Stimulated activated CD4-positive, alpha-beta T cell treated with anti-CD3 and anti-CD28 coated beads, Interleukin-1b, Interleukin-23, amount 100 ng/mL, for 1 hour (primary cell): Measurements from ENCODE around the gene PHKB.

Experiments used
- DNase-seq, 2 donors: peaks; one replicate each; pipeline ENCODE4 v3.0.0-alpha.2; 2020; ENCODE audit warnings: low read depth in 2 of 2

The PHKB gene

GRCh38 chr16:47624563-47624962, 163.4 kb downstream of the PHKB start:
- no peak for DNase-seq

- no peak for DNase-seq
Observed at GRCh38 chr16:47625115-47625567, 164.0 kb downstream of the PHKB start.

GRCh38 chr16:47626246-47626645, 165.1 kb downstream of the PHKB start:
- no peak for DNase-seq

GRCh38 chr16:47627085-47627639, 166.0 kb downstream of the PHKB start:
- DNase-seq, result no peak

- no peak for DNase-seq
Observed at GRCh38 chr16:47627721-47628120, 166.6 kb downstream of the PHKB start.

- no peak for DNase-seq
Observed at GRCh38 chr16:47631131-47631530, 170.0 kb downstream of the PHKB start.

GRCh38 chr16:47634126-47634525, 173.0 kb downstream of the PHKB start:
- no peak for DNase-seq

GRCh38 chr16:47634727-47635126, 173.6 kb downstream of the PHKB start:
- no peak for DNase-seq

GRCh38 chr16:47636501-47637099, 175.5 kb downstream of the PHKB start:
- DNase-seq, result no peak

GRCh38 chr16:47638175-47638574, 177.0 kb downstream of the PHKB start:
- DNase-seq, result no peak

- no peak for DNase-seq
Observed at GRCh38 chr16:47640661-47641060, 179.5 kb downstream of the PHKB start.

GRCh38 chr16:47643323-47644000, 182.3 kb downstream of the PHKB start:
- no peak for DNase-seq

GRCh38 chr16:47644166-47644565, 183.0 kb downstream of the PHKB start:
- DNase-seq, result no peak

- DNase-seq, result no peak
Observed at GRCh38 chr16:47644661-47645060, 183.5 kb downstream of the PHKB start.

GRCh38 chr16:47646914-47647313, 185.8 kb downstream of the PHKB start:
- DNase-seq, result no peak

GRCh38 chr16:47657032-47657431, 195.9 kb downstream of the PHKB start:
- no peak for DNase-seq

GRCh38 chr16:47657977-47658376, 196.8 kb downstream of the PHKB start:
- no peak for DNase-seq

- no peak for DNase-seq
Observed at GRCh38 chr16:47660540-47660939, 199.4 kb downstream of the PHKB start.

GRCh38 chr16:47664653-47665325, 203.7 kb downstream of the PHKB start:
- DNase-seq, result no peak

- DNase-seq, result no peak
Observed at GRCh38 chr16:47666434-47666833, 205.3 kb downstream of the PHKB start.

GRCh38 chr16:47667956-47668355, 206.8 kb downstream of the PHKB start:
- DNase-seq, result no peak

- DNase-seq, result no peak
Observed at GRCh38 chr16:47672475-47672874, 211.3 kb downstream of the PHKB start.
